IPS DF 6.9 (cell line): Measurements from ENCODE around the gene MAP3K7CL.

Experiments
- DNase-seq: peaks from one replicate; pipeline ENCODE4 v3.0.0-alpha.2; 2013; ENCODE audit warnings: low read depth, low spot score
- H3K27ac ChIP-seq: one replicate; pipeline ENCODE4 v1.5.1; 2013; ENCODE audit warnings: low read length, control low read depth
- H3K27me3 ChIP-seq: 2 replicates; pipeline ENCODE4 v1.6.1; 2013; ENCODE audit warnings: mild to moderate bottlenecking, low read length; ENCODE audit not compliant: control insufficient read depth, insufficient read depth
- H3K36me3 ChIP-seq: 2 replicates; pipeline ENCODE4 v1.6.1; 2013; ENCODE audit warnings: low read length; ENCODE audit not compliant: control insufficient read depth, insufficient read depth
- H3K4me1 ChIP-seq: 2 replicates; pipeline ENCODE4 v1.6.1; 2013; ENCODE audit warnings: low read length; ENCODE audit not compliant: control insufficient read depth, insufficient read depth
- H3K4me3 ChIP-seq: 2 replicates; pipeline ENCODE4 v1.5.1; 2013; ENCODE audit warnings: mild to moderate bottlenecking, low read length
- H3K9me3 ChIP-seq: 2 replicates; pipeline ENCODE4 v1.6.1; 2013; ENCODE audit warnings: low read length, inconsistent platforms; ENCODE audit not compliant: control insufficient read depth, insufficient read depth
- WGBS: extraction: QIAGEN DNeasy Blood & Tissue Kit; methylation state at CpG from one replicate; pipeline ENCODE4 v1.1.7; 2013; ENCODE audit warnings: mixed read lengths, missing lambda C conversion rate; ENCODE audit not compliant: insufficient read length, insufficient coverage; 5-methylcytosine and 5-hydroxymethylcytosine counted together

MAP3K7CL gene, protein sequence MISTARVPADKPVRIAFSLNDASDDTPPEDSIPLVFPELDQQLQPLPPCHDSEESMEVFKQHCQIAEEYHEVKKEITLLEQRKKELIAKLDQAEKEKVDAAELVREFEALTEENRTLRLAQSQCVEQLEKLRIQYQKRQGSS

DNA sequence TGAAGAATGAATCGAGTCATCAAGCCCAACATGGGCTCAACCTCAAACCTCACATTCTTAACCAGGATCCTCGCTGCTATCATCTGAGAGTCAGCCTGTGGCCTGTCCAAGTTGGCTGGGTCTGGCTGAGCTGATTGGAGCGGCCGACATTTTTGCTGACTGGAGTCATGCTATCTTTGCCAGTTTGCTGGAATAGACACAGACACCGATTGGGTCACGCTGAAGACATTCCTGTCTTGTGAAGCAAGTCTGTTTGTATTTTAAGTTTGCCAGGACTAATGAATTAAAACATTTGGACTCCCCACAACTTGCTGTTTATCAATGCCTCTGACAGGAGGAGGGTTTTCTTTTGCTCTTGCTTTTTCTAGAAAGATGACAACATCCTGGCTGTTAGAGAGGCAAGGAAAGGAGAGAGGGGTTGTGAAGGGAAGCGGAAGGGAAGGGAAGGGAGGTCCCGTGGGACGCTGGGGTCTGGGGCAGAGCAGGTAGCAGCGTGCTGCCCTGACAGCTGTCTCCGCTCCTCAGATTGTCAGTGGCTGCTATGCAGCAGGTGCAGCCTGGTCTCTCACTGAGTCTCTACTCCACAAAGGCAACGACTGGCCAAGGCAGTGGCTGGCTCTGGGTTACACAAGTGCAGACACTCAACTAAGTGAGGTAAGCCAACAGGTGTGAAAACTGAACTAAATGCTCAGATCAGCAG lies at the start of gene MAP3K7CL:
TSS of gene MAP3K7CL (plus strand) at position 375 of the 700 bp plus-strand sequence. CDS start 2,701 bp downstream, outside the sequence.
- Histone ChIP-seq H3K27me3 (no peaks in the 10 kb centered on the region), H3K36me3 (no peaks in the 10 kb centered on the region), H3K4me3 (no peak within 1 kb of the TSS), H3K27ac (no peak within 1 kb of the TSS), H3K9me3 (no peaks in the 10 kb centered on the region), H3K4me1 (no peaks in the 10 kb centered on the region)
- WGBS = no CpG with 5 or more reads among the region's 12 CpGs
- DNase-seq = no peak

DNA sequence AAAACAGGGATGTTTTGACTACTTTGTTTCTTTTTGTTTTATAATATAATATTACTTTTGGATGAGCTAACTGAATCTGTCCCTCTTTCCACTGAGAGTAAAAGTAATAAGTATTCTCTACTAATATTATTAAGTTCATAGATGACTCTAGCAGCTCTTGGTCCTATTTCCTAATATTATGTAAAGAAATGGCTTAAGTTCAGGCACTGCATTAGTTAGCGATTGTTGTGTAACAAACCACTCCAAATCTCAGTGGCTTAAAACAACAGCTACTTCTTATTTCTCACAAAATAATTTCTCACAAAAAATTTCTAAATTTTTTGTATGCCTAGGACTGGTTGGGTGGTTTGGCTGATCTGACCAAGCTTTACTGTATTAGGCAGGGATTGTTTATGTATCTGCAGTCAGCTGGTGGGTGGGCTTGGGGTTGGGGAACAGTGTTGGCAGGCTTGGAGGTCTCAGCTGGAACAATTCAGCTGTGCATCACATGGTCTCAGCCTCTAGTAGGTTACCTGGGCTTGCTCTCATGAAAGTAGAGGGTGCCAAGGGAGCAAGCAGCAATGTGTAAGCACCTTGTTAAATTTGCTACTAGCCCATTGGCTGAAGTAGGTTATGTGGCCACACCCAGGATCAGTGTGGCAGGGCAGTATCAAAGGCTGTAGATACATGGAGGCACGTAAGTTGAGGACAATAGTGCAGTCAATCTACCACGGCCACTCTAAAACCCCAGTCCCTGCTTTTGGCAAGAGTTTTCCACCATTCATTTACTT lies 48.2 kb upstream of the MAP3K7CL start:
- no peak for DNase-seq
- H3K36me3 ChIP-seq = no peaks in the 10 kb centered on the region
- no peaks in the 10 kb centered on the region for H3K27me3 ChIP-seq
- H3K4me3 ChIP-seq = no peak overlapping the region
- H3K27ac ChIP-seq = no peak overlapping the region
- H3K9me3 ChIP-seq = no peaks in the 10 kb centered on the region
- no CpG with 5 or more reads among the region's 3 CpGs for WGBS
- no peaks in the 10 kb centered on the region for H3K4me1 ChIP-seq

GRCh38 chr21:29083306-29083705 lies 47.1 kb upstream of the MAP3K7CL start:
- Histone ChIP-seq H3K4me1 (no peaks in the 10 kb centered on the region), H3K27me3 (no peaks in the 10 kb centered on the region), H3K36me3 (no peaks in the 10 kb centered on the region), H3K9me3 (no peaks in the 10 kb centered on the region), H3K27ac (no peak overlapping the region), H3K4me3 (no peak overlapping the region)
- WGBS = no CpG with 5 or more reads among the region's 3 CpGs
- DNase-seq = no peak

GRCh38 chr21:29084372-29084771 lies 46.1 kb upstream of the MAP3K7CL start:
- DNase-seq = no peak
- H3K9me3 ChIP-seq = no peaks in the 10 kb centered on the region
- no peak overlapping the region for H3K4me3 ChIP-seq
- no peaks in the 10 kb centered on the region for H3K4me1 ChIP-seq
- H3K27ac ChIP-seq = no peak overlapping the region
- no peaks in the 10 kb centered on the region for H3K27me3 ChIP-seq
- H3K36me3 ChIP-seq = no peaks in the 10 kb centered on the region
- WGBS = no CpG with 5 or more reads among the region's 2 CpGs

DNA sequence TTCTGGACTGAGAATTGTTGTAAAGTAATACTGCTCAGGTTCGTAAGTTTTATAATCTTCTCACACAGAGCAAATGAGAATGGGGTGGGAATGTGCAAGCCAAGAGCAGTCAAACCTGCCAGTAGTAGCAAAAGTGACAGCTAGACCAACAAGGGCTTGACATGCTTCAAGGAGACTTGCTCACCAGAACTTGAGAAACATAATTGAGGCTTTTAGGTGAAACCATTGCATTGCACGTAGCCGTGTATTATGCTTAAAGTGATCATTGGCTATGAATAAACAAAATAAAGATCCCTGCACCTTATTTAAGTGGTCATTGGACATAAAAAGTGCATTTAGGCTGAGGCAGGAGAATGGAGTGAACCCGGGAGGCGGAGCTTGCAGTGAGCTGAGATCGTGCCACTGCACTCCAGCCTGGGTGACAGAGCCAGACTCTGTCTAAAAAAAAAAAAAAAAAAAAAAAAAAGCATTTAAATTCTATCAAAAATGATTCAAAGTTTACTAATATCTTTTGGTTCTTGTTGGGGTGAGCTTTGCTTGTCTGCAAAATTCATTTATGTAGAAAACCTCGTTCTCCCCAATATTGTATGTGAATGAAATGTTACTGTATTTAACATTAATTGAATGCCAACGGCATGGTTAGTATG lies 45.2 kb upstream of the MAP3K7CL start:
- Histone ChIP-seq H3K27ac (no peak overlapping the region), H3K9me3 (no peaks in the 10 kb centered on the region), H3K4me3 (no peak overlapping the region), H3K36me3 (no peaks in the 10 kb centered on the region), H3K4me1 (no peaks in the 10 kb centered on the region), H3K27me3 (no peaks in the 10 kb centered on the region)
- no CpG with 5 or more reads among the region's 8 CpGs for WGBS
- no peak for DNase-seq

DNA sequence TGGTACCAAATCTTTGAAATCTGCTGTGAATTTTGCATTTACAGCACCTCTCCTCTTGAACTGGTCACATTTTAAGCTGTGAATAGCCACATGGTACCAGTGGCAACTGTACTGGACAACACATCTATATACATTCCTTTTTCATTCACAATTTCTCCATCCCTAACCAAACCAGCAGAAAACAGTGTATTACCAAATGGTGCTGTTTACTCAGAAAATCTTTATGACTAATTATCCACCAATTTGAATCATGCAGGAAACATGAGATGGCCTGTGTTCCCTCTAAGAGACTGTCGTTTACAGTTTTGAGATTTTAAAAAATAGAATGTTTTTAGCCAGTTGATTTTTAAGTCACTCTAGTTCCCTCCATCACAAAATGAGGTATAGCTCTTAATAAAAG lies 39.4 kb upstream of the MAP3K7CL start:
- Histone ChIP-seq H3K4me3 (no peak overlapping the region), H3K27ac (no peak overlapping the region), H3K9me3 (no peaks in the 10 kb centered on the region), H3K27me3 (no peaks in the 10 kb centered on the region), H3K36me3 (no peaks in the 10 kb centered on the region), H3K4me1 (no peaks in the 10 kb centered on the region)
- WGBS = no CpG with 5 or more reads among the region's 1 CpG
- DNase-seq = no peak

GRCh38 chr21:29092102-29092959 lies 38.1 kb upstream of the MAP3K7CL start:
- Histone ChIP-seq H3K4me1 (no peaks in the 10 kb centered on the region), H3K9me3 (no peaks in the 10 kb centered on the region), H3K36me3 (no peaks in the 10 kb centered on the region), H3K4me3 (no peak overlapping the region), H3K27me3 (no peaks in the 10 kb centered on the region), H3K27ac (no peak overlapping the region)
- WGBS = no CpG with 5 or more reads among the region's 9 CpGs
- no peak for DNase-seq

DNA sequence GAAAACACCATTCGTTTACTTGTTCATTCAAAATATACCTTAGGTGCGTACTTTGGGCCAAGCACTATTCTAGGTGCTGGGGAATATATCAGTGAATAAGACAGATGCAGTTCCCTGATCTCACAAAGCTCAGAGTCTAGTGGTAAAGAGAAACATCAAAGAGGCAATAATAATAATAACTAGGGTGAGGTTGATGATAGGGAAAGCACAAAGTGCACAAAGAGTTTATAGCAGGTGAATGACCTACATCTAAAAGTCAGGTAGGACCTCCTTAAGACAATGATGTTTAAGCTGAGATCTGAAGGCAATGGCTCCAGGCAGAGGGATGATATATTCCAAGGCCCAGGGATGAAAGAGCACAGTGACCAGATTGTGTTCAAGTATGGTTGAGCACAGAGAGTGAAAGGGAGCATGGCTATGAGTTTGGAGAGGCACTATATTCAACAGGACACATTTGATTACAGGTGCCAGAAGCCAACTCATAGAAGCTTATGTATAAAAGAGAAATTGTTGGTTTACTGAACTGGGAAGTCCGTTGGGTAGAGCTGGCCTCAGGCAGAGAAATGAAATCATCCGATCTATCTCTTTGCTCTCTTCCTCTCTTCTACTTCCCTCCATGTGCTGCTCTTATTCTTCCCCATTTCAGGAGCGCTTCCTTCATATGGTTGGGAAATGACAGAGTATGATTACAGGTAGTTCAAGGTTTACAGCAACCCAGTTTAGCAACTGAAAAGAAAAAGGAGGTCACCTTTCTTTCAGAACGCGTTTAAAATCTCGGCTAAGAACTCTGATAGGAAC lies 34.0 kb upstream of the MAP3K7CL start:
- WGBS = no CpG with 5 or more reads among the region's 8 CpGs
- DNase-seq = no peak

DNA sequence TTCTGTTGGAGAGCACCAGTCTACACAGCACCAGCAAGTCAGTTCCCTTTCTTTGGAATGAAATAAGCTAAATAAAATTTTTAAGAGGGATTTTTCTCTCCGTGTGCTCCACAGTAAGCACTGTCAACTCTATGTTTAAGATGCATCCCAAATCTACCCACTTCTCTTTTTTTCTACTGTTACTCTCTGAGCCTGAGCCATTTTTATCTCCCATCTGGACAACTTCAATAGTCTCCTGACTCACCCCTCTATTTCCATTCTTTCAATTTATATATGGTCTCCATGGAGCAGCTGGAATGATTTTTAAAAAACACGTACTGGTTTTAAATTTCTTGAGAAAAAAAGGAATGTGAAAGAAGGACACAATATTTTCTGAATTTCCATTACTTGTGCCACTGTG lies 32.3 kb upstream of the MAP3K7CL start:
- H3K36me3 ChIP-seq = no peaks in the 10 kb centered on the region
- no peaks in the 10 kb centered on the region for H3K9me3 ChIP-seq
- H3K4me1 ChIP-seq = no peaks in the 10 kb centered on the region
- DNase-seq = no peak
- no peaks in the 10 kb centered on the region for H3K27me3 ChIP-seq
- H3K4me3 ChIP-seq = no peak overlapping the region
- no CpG with 5 or more reads among the region's 2 CpGs for WGBS
- no peak overlapping the region for H3K27ac ChIP-seq

More for the DNA sequence above, 34.0 kb upstream of the MAP3K7CL start:
- Histone ChIP-seq H3K27ac (no peak overlapping the region), H3K9me3 (no peaks in the 10 kb centered on the region), H3K36me3 (no peaks in the 10 kb centered on the region), H3K4me1 (no peaks in the 10 kb centered on the region), H3K4me3 (no peak overlapping the region), H3K27me3 (no peaks in the 10 kb centered on the region)
